Activated CD8-positive, alpha-beta memory T cell treated with anti-CD3 and anti-CD28 coated beads, Interleukin-2, amount 50 U/mL, for 1 hour (primary cell): ENCODE results near the gene MRM2.

Experiments used
- DNase-seq: peaks from one replicate; pipeline ENCODE4 v3.0.0-alpha.2; 2020; ENCODE audit errors: extremely low read depth

MRM2 gene

GRCh38 chr7:2185715-2186114 is 56.3 kb downstream of the MRM2 start:
- no peak for DNase-seq
